WTC11 (cell line): Measurements from ENCODE around the gene TJP3. TPM values are rescaled to one million over a fixed set of nuclear protein-coding genes. Genes with fewer than 3 reads are reported as not detected.

Experiments used
- ATAC-seq: fragments of 200-7000 bp; cut with Tn5 transposase; 2 replicates; pipeline ENCODE4 v1.10.0; 2021; ENCODE audit warnings: mild to moderate bottlenecking, moderate library complexity
- CTCF ChIA-PET: fragments of 300-600 bp; sonication (Branson Sonifier 250); formaldehyde crosslinking; loops from one replicate; lab custom pipeline; 2021; ENCODE audit warnings: antibody characterized with exemption; lab: Charles Lee
- POLR2A ChIA-PET: fragments of 350-600 bp; sonication (Branson Sonifier 250); formaldehyde crosslinking; loops from one replicate; lab custom pipeline; 2021; ENCODE audit warnings: antibody characterized with exemption; lab: Charles Lee
- DNase-seq: peaks from one replicate; pipeline ENCODE4 v3.0.0; 2021; ENCODE audit warnings: low spot score
- H3K27ac Mint-ChIP-seq: 2 replicates; pipeline ENCODE4 v1.8.0; 2021; ENCODE audit warnings: mixed read lengths
- H3K27me3 Mint-ChIP-seq: 2 replicates; pipeline ENCODE4 v1.8.0; 2021; ENCODE audit warnings: low read depth, mild to moderate bottlenecking, moderate library complexity, mixed read lengths
- H3K36me3 Mint-ChIP-seq: 2 replicates; pipeline ENCODE4 v1.8.0; 2021; ENCODE audit warnings: mixed read lengths
- H3K4me1 Mint-ChIP-seq: 2 replicates; pipeline ENCODE4 v1.8.0; 2022; ENCODE audit warnings: mixed read lengths
- H3K4me3 Mint-ChIP-seq: 2 replicates; pipeline ENCODE4 v1.8.0; 2021; ENCODE audit warnings: mild to moderate bottlenecking, moderate library complexity, mixed read lengths
- H3K9me3 Mint-ChIP-seq: 2 replicates; pipeline ENCODE4 v1.8.0; 2021; ENCODE audit warnings: mixed read lengths
- CBFB ChIP-seq: sonication (generic); formaldehyde crosslinking; IDR thresholded peaks from 2 replicates; pipeline ENCODE4 v1.8.1; 2022; ENCODE audit warnings: mild to moderate bottlenecking, low read depth, missing genetic modification reagents
- CREB1 ChIP-seq: sonication (generic); formaldehyde crosslinking; IDR thresholded peaks from 2 replicates; pipeline ENCODE4 v1.8.0; 2023; ENCODE audit warnings: mild to moderate bottlenecking, missing genetic modification reagents
- CREM ChIP-seq: sonication (generic); formaldehyde crosslinking; IDR thresholded peaks from 2 replicates; pipeline ENCODE4 v1.8.1; 2022; ENCODE audit warnings: mild to moderate bottlenecking, missing genetic modification reagents, moderate library complexity
- E2F1 ChIP-seq: sonication (generic); formaldehyde crosslinking; IDR thresholded peaks from 2 replicates; pipeline ENCODE4 v1.8.0; 2022; ENCODE audit warnings: mild to moderate bottlenecking, missing genetic modification reagents
- E2F4 ChIP-seq: sonication (generic); formaldehyde crosslinking; IDR thresholded peaks from 2 replicates; pipeline ENCODE4 v1.8.1; 2022; ENCODE audit warnings: low read depth, mild to moderate bottlenecking, moderate library complexity, missing genetic modification reagents, borderline replicate concordance
- ERG ChIP-seq: fragments of 250-450 bp; sonication (Bioruptor Pico); IDR thresholded peaks from 2 replicates; pipeline ENCODE4 v1.8.0; 2021; ENCODE audit warnings: mild to moderate bottlenecking
- ESRRA ChIP-seq: sonication (generic); formaldehyde crosslinking; IDR thresholded peaks from 2 replicates; pipeline ENCODE4 v1.8.1; 2022; ENCODE audit warnings: mild to moderate bottlenecking, missing genetic modification reagents, borderline replicate concordance
- FOXP1 ChIP-seq: sonication (generic); formaldehyde crosslinking; IDR thresholded peaks from 2 replicates; pipeline ENCODE4 v1.8.0; 2022; ENCODE audit warnings: missing genetic modification reagents, mild to moderate bottlenecking, moderate library complexity, borderline replicate concordance
- GTF2I ChIP-seq: fragments of 250-450 bp; sonication (Bioruptor Pico); conservative IDR thresholded peaks from 2 replicates; pipeline ENCODE4 v1.4.0; 2021; ENCODE audit warnings: mild to moderate bottlenecking
- HMGA2 ChIP-seq: fragments of 250-450 bp; sonication (Bioruptor Pico); IDR thresholded peaks from 2 replicates; pipeline ENCODE4 v1.4.0; 2021; ENCODE audit warnings: mild to moderate bottlenecking, moderate library complexity
- MXD4 ChIP-seq: fragments of 250-450 bp; sonication (Bioruptor Pico); IDR thresholded peaks from 2 replicates; pipeline ENCODE4 v1.8.0; 2021; ENCODE audit warnings: mild to moderate bottlenecking, moderate library complexity, borderline replicate concordance
- MYBL2 ChIP-seq: sonication (generic); formaldehyde crosslinking; IDR thresholded peaks from 2 replicates; pipeline ENCODE4 v1.8.1; 2023; ENCODE audit warnings: mild to moderate bottlenecking, moderate library complexity, missing genetic modification reagents
- NFATC4 ChIP-seq: fragments of 250-450 bp; sonication (Bioruptor Pico); IDR thresholded peaks from 2 replicates; pipeline ENCODE4 v1.9.0; 2021; ENCODE audit warnings: mild to moderate bottlenecking
- NFE2L1 ChIP-seq: sonication (generic); formaldehyde crosslinking; IDR thresholded peaks from 2 replicates; pipeline ENCODE4 v1.8.1; 2023; ENCODE audit warnings: missing genetic modification reagents
- RELA ChIP-seq: sonication (generic); formaldehyde crosslinking; IDR thresholded peaks from 2 replicates; pipeline ENCODE4 v1.8.1; 2022; ENCODE audit warnings: missing genetic modification reagents, mild to moderate bottlenecking, borderline replicate concordance
- SMAD4 ChIP-seq: sonication (generic); formaldehyde crosslinking; IDR thresholded peaks from 2 replicates; pipeline ENCODE4 v1.8.0; 2022; ENCODE audit warnings: mild to moderate bottlenecking, missing genetic modification reagents
- TCF7 ChIP-seq: sonication (generic); formaldehyde crosslinking; IDR thresholded peaks from 2 replicates; pipeline ENCODE4 v1.8.0; 2022; ENCODE audit warnings: mild to moderate bottlenecking, low read depth, missing genetic modification reagents, moderate library complexity
- ZNF281 ChIP-seq: sonication (generic); formaldehyde crosslinking; IDR thresholded peaks from 2 replicates; pipeline ENCODE4 v1.8.0; 2023; ENCODE audit warnings: mild to moderate bottlenecking, missing genetic modification reagents
- ZNF423 ChIP-seq: fragments of 250-450 bp; sonication (Bioruptor Pico); IDR thresholded peaks from 2 replicates; pipeline ENCODE4 v2.1.2; 2022; ENCODE audit warnings: mild to moderate bottlenecking, moderate library complexity
- ZNF532 ChIP-seq: fragments of 250-450 bp; sonication (Bioruptor Pico); IDR thresholded peaks from 2 replicates; pipeline ENCODE4 v1.9.0; 2021; ENCODE audit warnings: mild to moderate bottlenecking, borderline replicate concordance
- total RNA-seq: library from RNA; stranded (reverse); gene quantifications from 3 replicates; pipeline ENCODE4 v1.2.3, GENCODE V29; 2021

The TJP3 gene
- total RNA-seq, 1 experiment from 2014 or later: 36.2 TPM

- TF ChIP-seq CBFB (CRISPR knock-in tag): no peak
These were observed 25.3 kb upstream of the TJP3 start (continued) for GRCh38 chr19:3682741-3683404.

- H3K4me1 Mint-ChIP-seq: peaks cover 40% of the 10 kb centered on the region
- no peak overlapping the region for H3K4me3 Mint-ChIP-seq
- H3K36me3 Mint-ChIP-seq: peaks cover 20% of the 10 kb centered on the region
- DNase-seq (peak; percentile 67), ATAC-seq (peak; percentile 66)
- H3K9me3 Mint-ChIP-seq: peaks cover 13% of the 10 kb centered on the region
- H3K27me3 Mint-ChIP-seq: no peaks in the 10 kb centered on the region
- H3K27ac Mint-ChIP-seq: peak overlapping the region; percentile 84
- CTCF ChIA-PET: interaction anchor here (0.6 to 2.4 kb wide), 4 partner anchors 9 to 28 kb away, joined by 4 to 8 read pairs (median 7); no protein-coding TSS in a partner anchor
- TF ChIP-seq CREM (CRISPR knock-in tag) (no peak), ZNF423 (peak; percentile 89), FOXP1 (CRISPR knock-in tag) (peak; percentile 43; the same call in 1 of the 2 replicates), TCF7 (no peak), ZNF281 (CRISPR knock-in tag) (peak; percentile 95), SMAD4 (CRISPR knock-in tag) (no peak), GTF2I (CRISPR knock-in tag) (peak; percentile 88; the same call in 1 of the 2 replicates), E2F1 (CRISPR knock-in tag) (no peak)
- POLR2A ChIA-PET: no interaction called here
These were observed 24.7 kb upstream of the TJP3 start for GRCh38 chr19:3683405-3684053.

- Mint-ChIP-seq H3K27ac (peak overlapping the region; percentile 76), H3K4me3 (no peak overlapping the region), H3K4me1 (peaks cover 41% of the 10 kb centered on the region), H3K36me3 (peaks cover 20% of the 10 kb centered on the region), H3K27me3 (no peaks in the 10 kb centered on the region), H3K9me3 (peaks cover 13% of the 10 kb centered on the region)
- ChIA-PET POLR2A (no interaction called here), CTCF (interaction anchor here (0.6 to 2.4 kb wide), 4 partner anchors 8 to 29 kb away, joined by 4 to 8 read pairs (median 7); no protein-coding TSS in a partner anchor)
- DNase-seq (no peak), ATAC-seq (no peak)
- no peak for TF ChIP-seq SMAD4 (CRISPR knock-in tag)
- TF ChIP-seq RELA (CRISPR knock-in tag): no peak
- no peak for TF ChIP-seq E2F4
- no peak for TF ChIP-seq CREB1 (CRISPR knock-in tag)
- no peak for TF ChIP-seq NFE2L1
- TF ChIP-seq MXD4 (CRISPR knock-in tag): no peak
- TF ChIP-seq ZNF532 (CRISPR knock-in tag): no peak
- no peak for TF ChIP-seq NFATC4 (CRISPR knock-in tag)
- no peak for TF ChIP-seq HMGA2 (CRISPR knock-in tag)
- no peak for TF ChIP-seq FOXP1 (CRISPR knock-in tag)
- TF ChIP-seq ZNF423: no peak
- no peak for TF ChIP-seq MYBL2
- TF ChIP-seq ESRRA (CRISPR knock-in tag): no peak
- TF ChIP-seq ERG (CRISPR knock-in tag): no peak
These were observed 23.9 kb upstream of the TJP3 start for GRCh38 chr19:3684054-3684816.
